ENCODE measurements around the gene PTX3.

Gene PTX3

DNA sequence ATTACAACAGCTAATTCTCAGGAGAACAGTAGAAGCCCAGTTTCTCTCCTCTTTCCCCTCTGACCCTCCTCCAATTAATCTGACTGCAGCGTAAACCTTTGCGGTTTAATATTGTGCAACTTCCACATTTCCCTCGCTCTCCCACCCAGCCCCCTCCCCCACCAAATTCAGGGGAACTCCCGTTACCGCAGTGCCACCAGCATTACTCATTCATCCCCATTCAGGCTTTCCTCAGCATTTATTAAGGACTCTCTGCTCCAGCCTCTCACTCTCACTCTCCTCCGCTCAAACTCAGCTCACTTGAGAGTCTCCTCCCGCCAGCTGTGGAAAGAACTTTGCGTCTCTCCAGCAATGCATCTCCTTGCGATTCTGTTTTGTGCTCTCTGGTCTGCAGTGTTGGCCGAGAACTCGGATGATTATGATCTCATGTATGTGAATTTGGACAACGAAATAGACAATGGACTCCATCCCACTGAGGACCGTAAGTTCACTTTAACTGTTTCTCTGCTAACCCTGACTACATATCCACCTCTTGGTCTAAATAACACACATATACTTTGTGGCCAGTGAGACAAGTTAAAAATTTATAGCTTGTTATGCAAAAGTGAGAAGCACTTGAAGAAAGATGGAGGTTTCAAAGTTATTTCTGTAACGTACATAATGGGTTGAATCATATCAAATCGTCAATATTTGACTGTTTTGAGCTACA is at the start of gene PTX3:
Gene PTX3, plus strand, starts transcription at position 268 of the 709 bp plus-strand sequence. Its CDS starts 84 bp downstream, at position 352.
- DNase-seq (ENCODE audit: low read depth), result no peak

DNA sequence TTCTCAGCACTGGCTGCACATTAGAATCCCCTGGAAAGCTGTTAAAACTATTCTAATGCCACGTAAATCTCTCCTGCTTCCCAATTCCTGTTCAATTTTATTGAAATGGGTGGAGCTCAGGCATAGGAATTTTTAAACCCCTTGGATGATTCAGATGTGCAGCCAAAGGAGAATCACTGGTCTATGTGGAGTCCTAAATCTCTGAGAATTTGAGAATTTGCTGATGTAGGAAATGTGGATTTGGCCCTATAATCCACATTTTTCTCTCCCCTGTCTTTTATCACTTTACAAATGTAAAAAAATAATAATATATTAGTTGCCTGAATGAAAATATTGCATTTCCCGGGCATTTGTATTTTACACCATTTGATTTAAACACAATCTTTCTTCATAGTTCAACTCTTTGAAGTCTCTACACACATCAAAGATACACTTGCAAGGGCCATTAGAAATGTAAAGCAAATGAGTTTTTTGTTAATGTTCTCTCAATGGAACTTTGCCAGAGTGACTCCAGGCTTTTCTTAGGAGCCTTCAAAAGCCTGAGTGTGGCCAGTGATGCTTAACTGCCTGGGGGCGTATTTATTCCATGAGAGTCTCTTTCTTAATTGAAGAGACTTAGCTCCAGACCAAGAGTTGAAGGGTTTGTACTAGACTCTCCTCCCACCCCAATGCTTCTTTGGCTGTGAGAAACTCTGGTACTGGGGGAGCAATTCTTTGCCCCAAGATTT is 48.8 kb upstream of the PTX3 start:
- no peak for DNase-seq (ENCODE audit: low read depth)

DNA sequence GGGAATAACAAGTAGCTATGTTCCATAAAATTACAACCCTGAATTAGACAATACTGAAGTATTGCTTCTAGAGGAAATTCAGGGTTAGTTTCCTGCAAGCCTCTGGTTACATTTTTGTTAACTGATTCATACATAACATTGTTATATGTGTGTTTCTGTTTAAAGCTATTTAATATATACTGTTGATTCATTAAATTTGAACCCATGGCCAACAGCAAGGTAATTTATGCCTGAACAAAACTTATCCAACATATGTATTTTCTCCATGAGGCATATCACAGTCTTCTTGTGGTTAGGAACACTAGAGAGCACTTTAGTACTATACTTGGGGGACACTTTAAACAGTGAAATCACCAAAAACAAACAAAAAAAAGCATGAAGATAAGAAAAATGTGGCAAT is 47.7 kb upstream of the PTX3 start:
- no peak for DNase-seq (ENCODE audit: low read depth)

DNA sequence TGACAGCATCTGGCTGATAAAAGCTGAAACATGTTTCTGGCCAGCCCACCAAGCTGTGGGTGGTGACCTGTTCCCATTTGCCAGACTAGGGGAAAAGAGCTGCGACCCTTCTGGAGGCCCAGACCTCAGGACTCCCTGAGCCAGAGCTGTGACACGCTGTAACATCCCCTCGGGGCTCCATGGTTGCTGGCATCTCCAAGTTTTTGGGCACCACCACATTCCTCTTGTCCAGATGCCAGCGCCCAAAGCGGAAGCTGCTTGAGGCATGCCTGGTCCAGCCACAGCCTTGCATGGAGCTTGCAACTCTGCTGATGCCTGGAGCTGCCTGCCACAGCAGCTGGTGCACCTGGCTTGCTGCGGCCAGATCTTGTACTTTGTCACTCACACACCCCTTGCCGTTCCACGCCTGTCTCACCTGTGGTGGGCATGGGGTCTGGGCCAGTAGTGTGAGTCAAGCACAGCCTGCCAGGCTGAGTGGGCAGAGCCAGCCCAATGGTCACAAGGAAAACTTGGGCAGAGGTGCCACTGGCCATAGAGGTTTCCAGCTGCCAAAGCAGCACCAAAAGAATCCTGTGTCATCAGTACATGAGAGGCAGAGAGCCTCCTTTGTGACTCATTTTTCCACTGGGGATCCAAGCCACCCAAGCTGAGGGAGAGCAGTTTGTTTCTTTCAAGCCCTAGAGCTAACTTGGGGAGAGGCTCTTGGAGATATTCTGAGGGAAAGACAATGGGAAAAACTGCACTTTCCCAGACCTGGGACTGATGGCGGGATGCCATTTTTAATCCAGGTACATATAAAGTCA is 45.7 kb upstream of the PTX3 start:
- DNase-seq (ENCODE audit: low read depth), result no peak

DNA sequence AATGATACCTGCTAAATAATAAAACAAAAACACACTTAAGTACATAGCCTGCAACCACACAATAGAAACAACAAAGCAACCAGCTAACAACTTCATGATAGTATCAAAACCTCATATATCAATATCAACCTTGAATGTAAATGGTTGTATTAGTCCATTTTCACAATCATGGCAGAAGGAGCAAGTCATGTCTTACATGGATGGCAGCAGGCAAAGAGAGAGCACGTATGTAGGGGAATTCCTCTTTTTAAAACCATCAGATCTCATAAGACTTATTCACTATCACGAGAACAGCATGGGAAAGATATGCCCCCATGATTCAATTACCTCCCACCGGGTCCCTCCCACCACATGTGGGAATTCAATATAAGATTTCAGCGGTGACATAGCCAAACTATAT is 44.5 kb upstream of the PTX3 start:
- no peak for DNase-seq (ENCODE audit: low read depth)

DNA sequence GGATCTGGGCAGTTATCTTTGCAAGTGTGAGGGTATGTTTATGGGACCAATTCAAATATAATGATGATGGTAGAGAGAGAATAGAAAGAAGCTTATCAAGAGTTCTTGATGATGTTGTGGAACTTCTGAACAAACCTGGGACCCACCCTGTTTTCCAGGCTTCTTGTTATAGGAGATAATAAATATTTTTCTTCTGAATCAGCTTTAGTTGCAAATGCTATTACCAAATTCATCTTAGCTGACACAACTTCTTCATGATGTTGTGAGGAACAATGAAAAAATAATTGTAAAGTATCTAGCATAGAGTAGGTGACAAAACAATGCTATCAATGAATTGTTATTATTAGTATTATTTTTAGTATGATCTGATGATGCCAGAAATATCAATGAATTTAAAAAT is 43.5 kb upstream of the PTX3 start:
- DNase-seq (ENCODE audit: low read depth), result no peak

DNA sequence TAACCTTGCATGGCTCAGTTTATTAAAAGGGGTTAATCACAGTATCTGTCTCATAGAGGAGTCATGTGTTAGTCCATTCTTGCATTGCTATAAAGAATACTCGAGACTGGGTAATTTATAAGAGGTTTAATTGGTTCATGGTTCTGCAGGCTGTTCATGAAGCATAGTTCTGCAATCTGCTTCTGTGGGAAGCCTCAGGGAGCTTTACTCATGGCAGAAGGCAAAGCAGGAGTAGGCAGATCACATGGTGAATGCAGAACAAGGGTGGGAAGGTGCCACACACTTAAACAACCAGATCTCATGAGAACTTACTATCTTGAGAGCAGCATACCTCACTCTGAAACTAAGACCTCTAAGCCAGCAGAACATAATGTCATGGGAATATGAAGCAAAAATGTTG is 42.2 kb upstream of the PTX3 start:
- no peak for DNase-seq (ENCODE audit: low read depth)

DNA sequence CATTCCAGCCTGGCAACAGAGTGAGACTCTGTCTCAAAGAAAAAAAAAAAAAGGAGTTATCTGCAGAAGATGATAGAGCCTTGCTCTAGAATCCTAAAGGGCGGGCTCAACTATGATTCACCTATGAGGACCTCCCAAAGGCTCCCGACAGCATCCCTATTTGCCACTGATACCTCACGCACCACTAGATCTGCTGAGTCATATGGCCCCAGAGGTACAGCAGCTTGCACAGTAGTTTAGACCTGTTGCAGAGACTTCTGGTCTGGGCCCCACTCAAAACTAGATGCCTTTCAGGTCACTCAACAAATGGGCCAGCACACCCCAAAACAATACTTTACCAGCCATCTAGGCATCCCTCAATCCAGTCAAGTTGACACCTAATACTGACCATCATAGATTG is 38.1 kb upstream of the PTX3 start:
- DNase-seq (ENCODE audit: low read depth), result no peak

DNA sequence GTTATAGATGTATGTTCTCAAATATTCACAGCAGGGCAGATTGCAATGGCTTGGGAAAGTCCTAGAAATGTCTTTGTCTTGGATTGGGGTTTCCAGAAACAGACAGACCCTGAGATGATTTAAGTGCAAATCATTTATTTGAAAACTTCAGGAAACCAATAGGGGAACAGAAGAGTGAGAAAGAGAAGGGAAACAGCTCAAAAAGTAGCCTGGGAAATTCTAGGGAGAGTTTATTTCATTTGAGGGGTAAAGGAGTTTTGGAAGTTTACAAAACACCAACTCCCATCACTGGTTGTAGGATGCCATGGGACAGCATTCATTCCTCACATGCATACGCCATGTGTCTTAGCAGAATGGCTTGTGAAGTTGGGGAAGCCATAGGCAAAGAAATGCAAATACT is 32.3 kb upstream of the PTX3 start:
- DNase-seq (ENCODE audit: low read depth), result no peak

DNA sequence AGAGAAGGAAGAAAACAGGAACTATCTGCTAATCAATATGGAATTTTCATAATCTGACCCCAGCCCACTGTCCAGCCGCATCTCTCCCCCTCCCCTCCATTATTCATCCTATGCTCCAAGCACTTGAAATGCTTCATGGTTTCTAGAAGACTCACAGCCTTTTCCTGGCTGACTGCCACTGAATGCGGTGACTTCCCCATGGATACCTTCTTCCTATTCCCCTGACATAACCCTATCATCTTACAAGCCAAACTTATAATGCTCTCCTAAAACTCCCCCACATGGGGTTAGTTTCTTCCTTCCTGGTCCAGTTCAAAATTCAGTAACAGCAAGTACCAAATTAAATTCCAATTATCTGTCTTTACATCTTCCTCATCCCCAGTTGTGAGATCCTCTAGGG is 31.2 kb upstream of the PTX3 start:
- DNase-seq (ENCODE audit: low read depth), result no peak

DNA sequence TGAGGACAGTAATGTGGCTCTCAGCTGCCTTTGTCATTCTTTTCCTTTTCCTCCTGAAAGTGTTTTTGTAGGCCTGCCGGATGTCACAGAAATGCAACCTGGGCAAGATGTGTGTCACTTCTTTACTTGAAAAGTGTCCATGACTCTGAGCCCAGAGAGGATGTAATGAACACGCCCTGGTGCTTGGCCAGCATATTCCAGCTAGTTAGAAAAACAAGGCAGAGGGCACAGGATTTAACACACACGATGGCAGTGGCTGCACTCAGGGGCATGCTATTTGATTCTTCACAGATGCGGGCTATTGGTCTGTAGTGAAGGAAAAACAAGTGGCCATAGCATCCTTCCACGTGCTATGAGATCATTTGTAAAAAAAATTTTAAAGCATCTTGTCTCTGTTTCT is 30.3 kb upstream of the PTX3 start:
- no peak for DNase-seq (ENCODE audit: low read depth)

DNA sequence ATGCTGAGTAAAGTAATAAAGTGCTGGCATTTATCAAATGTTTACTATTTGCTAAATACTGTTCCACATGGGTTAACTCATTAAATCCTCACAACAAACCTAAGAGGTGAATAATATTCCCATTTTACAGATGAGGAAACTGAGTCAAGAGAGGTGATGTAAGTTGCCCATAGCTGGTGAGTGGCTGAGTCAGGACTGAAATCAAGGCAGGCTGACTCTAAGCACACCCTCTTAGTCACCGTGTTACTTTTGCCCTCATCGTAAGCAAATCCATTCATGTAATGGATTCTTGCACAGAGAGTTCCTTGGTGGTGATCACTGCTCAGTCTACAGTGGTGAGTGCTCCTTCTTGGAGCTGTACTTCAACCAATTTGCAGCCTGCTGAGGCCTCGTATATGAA is 28.9 kb upstream of the PTX3 start:
- no peak for DNase-seq (ENCODE audit: low read depth)

DNA sequence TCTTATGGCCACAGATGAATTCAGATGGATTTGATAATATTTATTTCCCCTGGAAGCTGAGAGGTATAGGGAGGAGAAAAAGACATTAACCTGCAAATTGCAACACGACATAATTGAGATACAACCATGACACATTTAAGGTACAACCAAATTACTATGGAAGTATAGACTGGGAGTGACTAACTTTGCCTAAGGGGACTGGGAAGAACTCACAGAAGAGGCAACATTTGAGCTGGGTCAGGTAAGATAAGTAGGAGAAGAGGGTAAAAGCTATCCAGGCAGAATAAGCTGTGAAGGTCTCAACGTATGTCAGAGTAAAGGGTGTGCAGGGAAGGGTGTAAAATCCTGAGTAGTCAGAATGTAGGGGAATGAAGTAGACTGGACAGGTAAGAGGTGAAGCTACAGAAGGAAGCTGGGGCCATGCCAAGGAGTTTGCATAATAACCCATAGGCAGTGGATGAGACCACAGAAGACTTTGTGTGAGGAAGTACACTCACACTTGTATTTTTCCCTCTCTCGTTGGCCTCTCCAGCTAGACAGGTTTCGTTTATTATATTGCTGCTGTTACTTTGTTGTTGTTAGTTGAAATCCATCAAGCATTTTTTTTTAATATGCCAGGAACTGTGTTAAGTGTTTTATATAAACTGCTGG is 28.0 kb upstream of the PTX3 start:
- no peak for DNase-seq (ENCODE audit: low read depth)

DNA sequence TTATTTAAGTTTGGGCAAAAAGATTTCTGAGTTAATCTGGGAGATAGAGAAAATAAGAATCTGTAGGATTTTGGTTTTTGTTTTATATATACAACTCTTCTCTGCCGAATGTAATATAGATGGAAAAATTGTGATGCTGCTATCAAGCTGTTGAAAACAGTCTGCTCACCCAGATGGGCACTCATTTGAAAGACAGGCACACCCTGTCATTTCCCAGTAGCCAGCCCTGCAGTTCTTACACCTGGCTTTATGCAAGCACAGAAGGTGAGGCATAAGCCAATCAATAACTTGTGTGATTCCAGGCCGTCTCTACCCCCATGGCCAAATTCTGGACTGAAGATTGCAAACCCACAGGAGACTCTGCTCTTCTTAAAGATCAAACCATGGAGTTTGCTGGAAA is 27.1 kb upstream of the PTX3 start:
- no peak for DNase-seq (ENCODE audit: low read depth)

DNA sequence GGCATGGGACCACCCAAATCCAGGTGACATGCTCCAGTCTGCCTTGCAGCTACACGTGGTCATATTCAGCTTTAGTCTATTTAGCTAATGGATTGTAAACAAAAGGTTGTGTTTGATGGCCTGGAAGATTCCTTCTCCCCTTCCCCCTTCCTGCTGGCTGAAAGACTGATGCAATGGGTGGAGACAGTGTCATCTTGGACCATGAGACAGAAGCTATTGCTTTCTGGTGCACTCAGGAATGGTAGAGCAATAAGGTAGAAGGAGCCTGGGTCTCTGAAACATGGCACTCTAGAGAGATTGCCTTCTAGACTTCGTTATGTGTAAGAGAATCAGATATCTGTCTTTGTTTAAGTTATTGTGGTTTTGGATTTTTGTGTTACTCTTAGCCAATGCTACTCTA is 25.7 kb upstream of the PTX3 start:
- DNase-seq (ENCODE audit: low read depth), result no peak

DNA sequence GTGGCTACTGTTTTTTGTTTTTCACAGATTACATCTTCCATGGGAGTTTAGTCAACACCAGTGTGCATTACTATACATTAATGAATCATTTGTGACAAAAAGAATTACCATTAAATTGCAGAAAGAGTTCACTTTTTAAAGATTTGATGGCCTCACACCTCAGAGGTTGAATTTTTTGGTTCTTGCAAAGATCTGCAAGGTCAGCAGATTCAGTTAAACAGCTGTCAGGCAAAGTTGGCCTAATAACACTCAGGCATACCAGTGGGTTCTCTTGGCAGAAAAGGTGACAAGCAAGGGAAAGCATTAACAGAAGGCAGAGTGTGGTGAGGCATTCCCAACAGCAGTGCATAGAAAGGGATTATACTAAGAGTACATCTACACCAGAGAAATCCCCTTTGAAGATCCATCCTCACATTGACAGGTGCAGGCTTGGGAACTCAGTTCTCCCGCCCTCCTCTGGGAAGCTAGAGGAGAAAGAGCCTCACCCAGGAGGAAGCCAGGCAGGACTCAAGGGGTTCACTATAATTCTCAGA is 24.3 kb upstream of the PTX3 start:
- DNase-seq (ENCODE audit: low read depth), result no peak

DNA sequence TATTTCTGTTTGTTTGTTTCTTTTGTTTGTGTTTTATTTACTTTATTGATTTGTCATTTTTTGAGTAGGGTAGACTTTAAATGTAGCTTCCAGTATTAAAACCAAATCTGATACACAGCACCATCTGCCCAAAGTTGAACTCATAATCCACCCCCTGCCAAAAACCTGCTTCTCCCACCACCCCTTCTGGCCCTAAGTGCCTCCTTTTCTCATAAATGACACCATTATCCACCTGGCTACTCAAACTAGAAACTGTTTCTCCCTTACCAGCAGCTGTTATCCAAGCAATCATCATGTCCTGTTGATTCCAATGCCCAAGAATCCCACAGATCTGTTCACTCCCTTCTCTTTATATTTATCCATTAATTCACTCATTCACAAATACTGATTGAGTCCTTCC is 21.8 kb upstream of the PTX3 start:
- DNase-seq (ENCODE audit: low read depth), result no peak

DNA sequence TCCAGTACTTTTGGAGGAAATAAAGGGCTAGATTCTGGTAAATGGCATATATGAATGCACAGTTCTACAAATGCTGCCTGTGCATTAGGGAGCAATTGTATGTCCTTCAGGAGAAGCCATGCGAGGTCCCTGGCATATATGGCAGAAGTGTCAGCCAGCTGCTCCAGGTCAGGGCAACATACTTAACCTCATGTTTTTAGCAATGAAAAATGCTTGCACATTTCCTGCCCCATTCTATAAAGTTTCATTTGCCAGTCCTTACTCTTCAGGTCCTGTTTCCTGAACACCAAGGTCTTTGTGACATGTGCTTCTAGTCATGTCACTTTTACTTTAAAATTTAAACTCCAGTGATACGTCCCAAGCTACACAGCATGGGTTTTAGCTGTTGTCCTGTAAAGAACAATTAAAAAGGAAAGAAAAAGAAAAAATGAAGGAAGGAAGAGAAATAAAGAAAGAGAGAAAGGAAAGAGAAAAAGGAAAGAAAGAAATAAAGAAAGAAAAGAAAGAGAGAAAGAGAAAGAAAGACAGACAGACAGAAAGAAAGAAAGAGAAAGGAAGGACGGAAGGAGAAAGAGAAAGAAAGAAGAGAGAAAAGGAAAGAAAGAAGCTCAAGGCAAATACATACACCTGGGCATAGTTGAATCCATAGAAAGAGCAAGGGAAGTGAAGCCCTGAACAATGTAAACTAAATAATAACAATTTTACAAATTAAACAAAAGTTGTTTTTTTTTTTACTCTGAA is 20.1 kb upstream of the PTX3 start:
- DNase-seq (ENCODE audit: low read depth), result no peak

DNA sequence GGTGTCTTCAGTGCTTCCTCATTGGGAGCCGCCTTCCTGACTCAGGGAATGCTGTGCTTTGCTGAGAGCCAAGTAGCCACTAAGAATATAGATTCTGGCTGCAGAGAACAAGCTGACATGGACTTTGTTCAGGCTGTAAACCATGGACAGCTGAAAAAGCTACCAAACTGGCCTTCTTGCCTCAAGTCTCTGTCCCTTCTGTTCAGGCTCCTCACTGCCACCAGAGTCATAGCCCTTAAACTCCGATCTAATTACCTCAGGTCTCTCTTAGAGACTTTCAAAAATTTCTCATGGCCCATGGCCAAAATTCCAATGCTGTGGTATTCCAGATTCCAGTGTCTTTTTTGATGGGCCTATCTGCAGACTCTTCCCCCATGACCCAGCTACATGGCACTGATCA is 19.4 kb upstream of the PTX3 start:
- no peak for DNase-seq (ENCODE audit: low read depth)

DNA sequence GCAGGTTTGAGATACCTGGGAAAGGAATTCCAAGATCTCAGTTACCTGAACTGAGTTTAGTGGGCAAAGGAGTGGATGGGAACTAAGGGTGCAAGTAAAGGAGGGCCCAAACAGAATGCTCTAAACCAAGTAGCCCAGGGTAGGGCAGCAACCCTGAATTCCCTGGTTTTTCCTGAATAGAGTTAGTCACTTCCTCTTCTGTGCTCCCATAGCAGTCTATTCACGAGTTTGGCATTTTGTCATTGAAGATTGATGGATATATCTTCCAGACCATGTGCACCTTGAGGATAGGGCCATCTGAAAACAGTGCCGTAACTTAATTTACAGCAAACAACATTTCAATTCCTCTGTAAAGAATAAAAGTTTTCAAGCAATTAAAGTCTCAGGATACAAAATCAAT is 18.5 kb upstream of the PTX3 start:
- no peak for DNase-seq (ENCODE audit: low read depth)

DNA sequence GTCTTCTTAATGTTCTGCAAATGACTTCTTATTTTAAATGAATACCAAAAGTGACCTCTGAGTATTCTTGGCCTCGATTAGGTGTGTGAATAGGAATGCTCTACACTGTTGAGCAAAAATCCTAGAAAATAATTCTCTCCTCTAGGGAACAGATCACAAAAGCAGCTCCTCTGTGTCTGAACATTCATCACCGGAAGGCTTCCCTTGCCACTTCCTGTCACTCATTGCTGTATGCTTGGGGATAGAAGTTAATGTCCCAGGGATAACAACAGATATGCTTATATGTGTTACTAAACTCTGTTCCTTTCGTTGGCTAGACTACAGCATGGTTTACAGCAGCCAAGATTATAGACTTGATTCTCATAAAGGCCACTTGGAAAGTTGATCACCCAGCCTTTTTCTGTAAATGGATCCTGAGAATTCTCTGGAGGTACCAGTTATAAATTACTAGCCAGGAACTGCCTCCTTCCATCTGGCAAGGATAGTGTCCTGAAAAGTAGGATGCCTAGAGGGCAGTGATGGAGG is 16.0 kb upstream of the PTX3 start:
- DNase-seq (ENCODE audit: low read depth), result no peak
